ENCODE results near the gene RAB27A. TPM values are rescaled to one million over a fixed set of nuclear protein-coding genes. Genes with fewer than 3 reads are reported as not detected.

Gene RAB27A
- total and polyA plus RNA-seq, 2 donors (not counting 3 experiments of a cell fraction or from before 2014, with no cell fraction given): 7.3 to 30.9 TPM

GRCh38 chr15:55198706-55199105 lies 90.9 kb downstream of the RAB27A start:
- intact Hi-C loops (cut with micrococcal nuclease) (no loop called here), dilution Hi-C loops (cut with MboI; ENCODE audit: extremely low pct_ligation_motif_present, low sequenced_read_pairs) (no loop called here)
- no peak for DNase-seq (ENCODE audit: low read depth, low spot score)
- H3K9ac ChIP-seq (replicated peaks; ENCODE audit: extremely low read depth, insufficient read depth, low read length): no peak overlapping the region
- TF ChIP-seq POLR2AphosphoS5 (IDR thresholded peaks at IDR 0.05; ENCODE audit: insufficient read depth, low read depth, low read length) (no peak), POLR2A (IDR thresholded peaks at IDR 0.05; ENCODE audit: low read depth, low read length) (no peak), GATA2 (IDR thresholded peaks at IDR 0.05; ENCODE audit: insufficient read depth, insufficient read length, low read depth, low read length) (no peak), MYC (IDR thresholded peaks at IDR 0.05; ENCODE audit: low read depth, low read length) (no peak), MAX (IDR thresholded peaks at IDR 0.05; ENCODE audit: insufficient read depth, insufficient read length) (no peak), FOS (IDR thresholded peaks at IDR 0.05; ENCODE audit: borderline replicate concordance, insufficient read depth, low read length) (no peak), CTCF (IDR thresholded peaks at IDR 0.05; ENCODE audit: extremely low read depth in 1 of 2, insufficient read depth in 1 of 2, low read depth in 1 of 2, low read length in 2 of 2) (no peak), EZH2 (IDR thresholded peaks at IDR 0.05; ENCODE audit: borderline replicate concordance, low read depth, low read length, severe bottlenecking) (no peak), JUN (IDR thresholded peaks at IDR 0.05; ENCODE audit: borderline replicate concordance, insufficient read depth, insufficient read length, low read depth) (no peak)
- ChIA-PET POLR2A (no interaction called here), CTCF (interaction anchor here (2.2 to 2.4 kb wide), 2 partner anchors 18 to 236 kb away, joined by 6 to 12 read pairs; no protein-coding TSS in a partner anchor)
- no peaks in the 10 kb centered on the region for H3K9me1 ChIP-seq (replicated peaks; ENCODE audit: control insufficient read depth, extremely low read depth, insufficient read depth, low read length)
- no peak overlapping the region for H2AFZ ChIP-seq (ENCODE audit: low read depth, low read length)
- H3K27ac ChIP-seq (ENCODE audit: insufficient read depth, low read depth, low read length): no peak overlapping the region
- H3K79me2 ChIP-seq (ENCODE audit: control insufficient read depth, insufficient read depth, low read length): peaks cover 30% of the 10 kb centered on the region
- H3K9me3 ChIP-seq (replicated peaks; ENCODE audit: control insufficient read depth, insufficient read depth, low read length): no peaks in the 10 kb centered on the region
- BruUV-seq (replicated peaks): no TSS peak
- FAIRE-seq: no peak
- H3K36me3 ChIP-seq (ENCODE audit: control insufficient read depth in 2 of 2, extremely low read depth in 1 of 2, insufficient read depth in 2 of 2, low read length in 2 of 2): no peaks in the 10 kb centered on the region
- peaks cover 16% of the 10 kb centered on the region for H3K4me1 ChIP-seq (ENCODE audit: control insufficient read depth, extremely low read depth, insufficient read depth, low read length)
- H4K20me1 ChIP-seq (replicated peaks; ENCODE audit: control insufficient read depth, extremely low read depth, insufficient read depth, low read length): no peaks in the 10 kb centered on the region
- no peak overlapping the region for H3K4me3 ChIP-seq (replicated peaks in 1 of 3; ENCODE audit: insufficient read depth in 1 of 3, low read depth in 1 of 3, low read length in 3 of 3)
- no peak overlapping the region for H3K4me2 ChIP-seq (ENCODE audit: insufficient read depth, low read length)
- H3K27me3 ChIP-seq (ENCODE audit: control insufficient read depth in 2 of 2, insufficient read depth in 2 of 2, low read length in 2 of 2): no peaks in the 10 kb centered on the region
